OCI-LY1 (cell line): ENCODE data around the gene SLC9A7.

Experiments
- H2AFZ ChIP-seq: fragments of 200-600 bp; sonication (generic), shearing (Covaris generic); 2 replicates; pipeline ENCODE4 v1.6.0; 2014; ENCODE audit warnings: antibody characterized with exemption, mild to moderate bottlenecking, low read length
- H3F3A ChIP-seq: fragments of 200-600 bp; sonication (generic), shearing (Covaris generic); 2 replicates; pipeline ENCODE4 v1.6.0; 2014; ENCODE audit warnings: mild to moderate bottlenecking, antibody characterized with exemption, low read length, moderate library complexity; ENCODE audit not compliant: insufficient read depth
- H3K27ac ChIP-seq: fragments of 200-600 bp; sonication (generic); 2 replicates; pipeline ENCODE4 v1.5.1; 2014; ENCODE audit warnings: low read length, mixed run types, mild to moderate bottlenecking, low read depth; ENCODE audit not compliant: poor library complexity, severe bottlenecking
- H3K27me3 ChIP-seq: fragments of 200-600 bp; sonication (generic); 2 replicates; pipeline ENCODE4 v1.6.0; 2014; ENCODE audit warnings: antibody characterized with exemption, mild to moderate bottlenecking, low read length, moderate library complexity; ENCODE audit not compliant: insufficient read depth
- H3K36me3 ChIP-seq: fragments of 200-600 bp; sonication (generic); 2 replicates; pipeline ENCODE4 v1.6.1; 2014; ENCODE audit warnings: mild to moderate bottlenecking, antibody characterized with exemption, low read length, moderate library complexity, mixed read lengths; ENCODE audit not compliant: insufficient read depth
- H3K4me1 ChIP-seq: fragments of 200-600 bp; sonication (generic); 2 replicates; pipeline ENCODE4 v1.5.1; 2014; ENCODE audit warnings: mild to moderate bottlenecking, low read length, moderate library complexity; ENCODE audit not compliant: insufficient read depth, severe bottlenecking
- H3K4me2 ChIP-seq: fragments of 200-600 bp; sonication (generic), shearing (Covaris generic); 2 replicates; pipeline ENCODE4 v1.6.1; 2014; ENCODE audit warnings: low read length
- H3K4me3 ChIP-seq: fragments of 200-600 bp; sonication (generic); 2 replicates; pipeline ENCODE4 v1.5.1; 2014; ENCODE audit warnings: low read length, low read depth, mild to moderate bottlenecking, mixed read lengths; ENCODE audit not compliant: poor library complexity, severe bottlenecking
- H3K79me2 ChIP-seq: fragments of 200-600 bp; shearing (Covaris generic); 2 replicates; pipeline ENCODE4 v1.6.1; 2016; ENCODE audit warnings: mixed run types, low read length, mixed read lengths; ENCODE audit not compliant: insufficient read depth
- H3K9ac ChIP-seq: fragments of 200-600 bp; sonication (generic), shearing (Covaris generic); 2 replicates; pipeline ENCODE4 v1.6.1; 2014; ENCODE audit warnings: mild to moderate bottlenecking, low read length, mixed read lengths
- H3K9me2 ChIP-seq: fragments of 200-600 bp; sonication (generic), shearing (Covaris generic); 2 replicates; pipeline ENCODE4 v1.6.1; 2014; ENCODE audit warnings: low read depth, mild to moderate bottlenecking, low read length, mixed read lengths
- H3K9me3 ChIP-seq: fragments of 200-600 bp; shearing (Covaris generic); 2 replicates; pipeline ENCODE4 v1.6.1; 2014; ENCODE audit warnings: low read length, mixed read lengths
- H4K20me1 ChIP-seq: fragments of 200-600 bp; sonication (generic), shearing (Covaris generic); 2 replicates; pipeline ENCODE4 v1.6.0; 2016; ENCODE audit warnings: mild to moderate bottlenecking, low read length; ENCODE audit not compliant: insufficient read depth
- CTCF ChIP-seq: fragments of 200-600 bp; sonication (generic), shearing (Covaris generic); IDR thresholded peaks from 2 replicates; pipeline ENCODE4 v1.5.1; 2017; ENCODE audit warnings: mild to moderate bottlenecking, antibody characterized with exemption, low read length, moderate library complexity, mixed read lengths
- EZH2 ChIP-seq: fragments of 200-600 bp; sonication (generic), shearing (Covaris generic); IDR thresholded peaks from 2 replicates; pipeline ENCODE4 v1.8.0; 2017; ENCODE audit warnings: borderline replicate concordance, mixed run types, mild to moderate bottlenecking, antibody characterized with exemption, low read length, moderate library complexity, mixed read lengths

SLC9A7 gene

GRCh38 chrX:46626566-46626965, 132.4 kb downstream of the SLC9A7 start:
- Histone ChIP-seq H3K27ac (no peak overlapping the region), H3K36me3 (peaks cover 44% of the 10 kb centered on the region; the same call in 1 of the 2 replicates), H3K9me2 (no peaks in the 10 kb centered on the region), H4K20me1 (no peaks in the 10 kb centered on the region), H2AFZ (no peak overlapping the region), H3K4me3 (no peak overlapping the region), H3K79me2 (no peaks in the 10 kb centered on the region), H3K9me3 (no peaks in the 10 kb centered on the region), H3K4me2 (no peak overlapping the region), H3F3A (no peaks in the 10 kb centered on the region), H3K4me1 (no peaks in the 10 kb centered on the region), H3K27me3 (no peaks in the 10 kb centered on the region), H3K9ac (no peak overlapping the region)
- TF ChIP-seq CTCF, result no peak
- TF ChIP-seq EZH2, result no peak

- H3K4me3 ChIP-seq, result no peak overlapping the region
- H3K27me3 ChIP-seq, result no peaks in the 10 kb centered on the region
- no peaks in the 10 kb centered on the region for H3F3A ChIP-seq
- no peak overlapping the region for H2AFZ ChIP-seq
- no peak overlapping the region for H3K27ac ChIP-seq
- H3K36me3 ChIP-seq, result peaks cover 48% of the 10 kb centered on the region
- TF ChIP-seq EZH2 (no peak), CTCF (no peak)
- H3K9me2 ChIP-seq, result no peaks in the 10 kb centered on the region
- no peaks in the 10 kb centered on the region for H3K79me2 ChIP-seq
- H3K9me3 ChIP-seq, result no peaks in the 10 kb centered on the region
- no peak overlapping the region for H3K9ac ChIP-seq
- H4K20me1 ChIP-seq, result no peaks in the 10 kb centered on the region
- no peak overlapping the region for H3K4me2 ChIP-seq
- H3K4me1 ChIP-seq, result no peaks in the 10 kb centered on the region
Measured at GRCh38 chrX:46624090-46624786, 134.7 kb downstream of the SLC9A7 start.

GRCh38 chrX:46621572-46621971, 137.3 kb downstream of the SLC9A7 start:
- Histone ChIP-seq H2AFZ (no peak overlapping the region), H4K20me1 (no peaks in the 10 kb centered on the region), H3K4me3 (no peak overlapping the region), H3K9me3 (no peaks in the 10 kb centered on the region), H3K4me1 (no peaks in the 10 kb centered on the region), H3K27ac (no peak overlapping the region), H3K9ac (no peak overlapping the region), H3K9me2 (no peaks in the 10 kb centered on the region), H3K79me2 (no peaks in the 10 kb centered on the region), H3K36me3 (peaks cover 53% of the 10 kb centered on the region), H3K4me2 (no peak overlapping the region), H3F3A (no peaks in the 10 kb centered on the region), H3K27me3 (no peaks in the 10 kb centered on the region)
- TF ChIP-seq EZH2, result no peak
- TF ChIP-seq CTCF, result no peak
